ENCODE results near the gene NPAS3. TPM values are rescaled to one million over a fixed set of nuclear protein-coding genes. Genes with fewer than 3 reads are reported as not detected.

NPAS3 gene
- total RNA-seq, 2 donors from 2014 or later, result 1.1 to 1.8 TPM

- intact Hi-C loops (cut with DNase I), result no loop called here
- no peak for DNase-seq (ENCODE audit: low spot score)
- H3K4me3 ChIP-seq, result no peak overlapping the region
- H3K4me1 ChIP-seq (replicated peaks), result no peaks in the 10 kb centered on the region
- H3K36me3 ChIP-seq, result no peaks in the 10 kb centered on the region
- H3K27me3 ChIP-seq (replicated peaks; ENCODE audit: insufficient read depth), result no peaks in the 10 kb centered on the region
- TF ChIP-seq POLR2A (IDR thresholded peaks at IDR 0.05) (no peak), POLR2AphosphoS5 (IDR thresholded peaks at IDR 0.05) (no peak), CTCF (IDR thresholded peaks at IDR 0.05) (no peak)
- no peak overlapping the region for H3K27ac ChIP-seq
- H3K9me3 ChIP-seq, result no peaks in the 10 kb centered on the region
Measured at GRCh38 chr14:33186656-33187055, 248.0 kb downstream of the NPAS3 start.

- Histone ChIP-seq H3K9me3 (no peaks in the 10 kb centered on the region), H3K27ac (no peak overlapping the region), H3K36me3 (no peaks in the 10 kb centered on the region), H3K4me3 (no peak overlapping the region), H3K4me1 (replicated peaks) (no peaks in the 10 kb centered on the region), H3K27me3 (replicated peaks; ENCODE audit: insufficient read depth) (no peaks in the 10 kb centered on the region)
- no peak for DNase-seq (ENCODE audit: low spot score)
- no peak for TF ChIP-seq CTCF (IDR thresholded peaks at IDR 0.05)
- peak; percentile 14 for TF ChIP-seq POLR2AphosphoS5 (IDR thresholded peaks at IDR 0.05)
- no peak for TF ChIP-seq POLR2A (IDR thresholded peaks at IDR 0.05)
- 41% methylated on average over 2 of the region's 2 CpGs for WGBS
- intact Hi-C loops (cut with DNase I), result no loop called here
Measured at GRCh38 chr14:33188880-33189279, 250.2 kb downstream of the NPAS3 start.

- Histone ChIP-seq H3K27ac (no peak overlapping the region), H3K9me3 (no peaks in the 10 kb centered on the region), H3K4me3 (no peak overlapping the region), H3K36me3 (no peaks in the 10 kb centered on the region), H3K4me1 (replicated peaks) (no peaks in the 10 kb centered on the region), H3K27me3 (replicated peaks; ENCODE audit: insufficient read depth) (no peaks in the 10 kb centered on the region)
- TF ChIP-seq POLR2A (IDR thresholded peaks at IDR 0.05) (no peak), POLR2AphosphoS5 (IDR thresholded peaks at IDR 0.05) (no peak), CTCF (IDR thresholded peaks at IDR 0.05) (no peak)
- intact Hi-C loops (cut with DNase I), result no loop called here
- DNase-seq (ENCODE audit: low spot score), result no peak
Measured at GRCh38 chr14:33191855-33192254, 253.2 kb downstream of the NPAS3 start.

- no peak for DNase-seq (ENCODE audit: low spot score)
- intact Hi-C loops (cut with DNase I), result no loop called here
- WGBS, result 89% methylated on average over 4 of the region's 4 CpGs
- Histone ChIP-seq H3K36me3 (no peaks in the 10 kb centered on the region), H3K27ac (no peak overlapping the region), H3K4me1 (replicated peaks) (no peaks in the 10 kb centered on the region), H3K9me3 (no peaks in the 10 kb centered on the region), H3K27me3 (replicated peaks; ENCODE audit: insufficient read depth) (no peaks in the 10 kb centered on the region), H3K4me3 (no peak overlapping the region)
- TF ChIP-seq POLR2AphosphoS5 (IDR thresholded peaks at IDR 0.05) (no peak), POLR2A (IDR thresholded peaks at IDR 0.05) (no peak), CTCF (IDR thresholded peaks at IDR 0.05) (no peak)
Measured at GRCh38 chr14:33194551-33194950, 255.9 kb downstream of the NPAS3 start.

GRCh38 chr14:33198684-33199083, 260.0 kb downstream of the NPAS3 start:
- TF ChIP-seq POLR2A (IDR thresholded peaks at IDR 0.05), result no peak
- no peak for TF ChIP-seq CTCF (IDR thresholded peaks at IDR 0.05)
- TF ChIP-seq POLR2AphosphoS5 (IDR thresholded peaks at IDR 0.05), result no peak
- DNase-seq (ENCODE audit: low spot score), result no peak
- H3K4me1 ChIP-seq (replicated peaks), result no peaks in the 10 kb centered on the region
- H3K9me3 ChIP-seq, result no peaks in the 10 kb centered on the region
- no peak overlapping the region for H3K4me3 ChIP-seq
- H3K27me3 ChIP-seq (replicated peaks; ENCODE audit: insufficient read depth), result no peaks in the 10 kb centered on the region
- WGBS, result 95% methylated on average over 22 of the region's 25 CpGs
- no peaks in the 10 kb centered on the region for H3K36me3 ChIP-seq
- intact Hi-C loops (cut with DNase I), result no loop called here
- H3K27ac ChIP-seq, result no peak overlapping the region
